GM23248 (cell line): ENCODE measurements around the gene ANKS1B. TPM values are rescaled to one million over a fixed set of nuclear protein-coding genes. Genes with fewer than 3 reads are reported as not detected.

ENCODE experiments used
- DNase-seq: peaks from one replicate; pipeline ENCODE4 v3.0.0-alpha.2; 2015
- H2AFZ ChIP-seq: fragments of 200-600 bp; sonication (generic); 2 replicates; pipeline ENCODE4 v1.6.1; 2016; ENCODE audit warnings: antibody characterized with exemption
- H3F3A ChIP-seq: fragments of 200-600 bp; sonication (generic); 2 replicates; pipeline ENCODE4 v1.6.1; 2016; ENCODE audit warnings: mild to moderate bottlenecking, antibody characterized with exemption, mixed run types; ENCODE audit not compliant: insufficient read depth
- H3K27ac ChIP-seq: fragments of 200-600 bp; sonication (generic); 2 replicates; pipeline ENCODE4 v1.5.1; 2016; ENCODE audit warnings: mild to moderate bottlenecking
- H3K27me3 ChIP-seq: fragments of 200-600 bp; sonication (generic); replicated peaks from 2 replicates; pipeline ENCODE4 v1.6.1; 2016; ENCODE audit warnings: mild to moderate bottlenecking; ENCODE audit not compliant: insufficient read depth
- H3K36me3 ChIP-seq: fragments of 200-600 bp; sonication (generic); 2 replicates; pipeline ENCODE4 v1.6.1; 2016; ENCODE audit warnings: low read depth, mild to moderate bottlenecking
- H3K4me1 ChIP-seq: fragments of 200-600 bp; sonication (generic); 2 replicates; pipeline ENCODE4 v1.6.1; 2016; ENCODE audit warnings: mild to moderate bottlenecking; ENCODE audit not compliant: insufficient read depth
- H3K4me2 ChIP-seq: fragments of 200-600 bp; sonication (generic); one replicate; pipeline ENCODE4 v1.6.1; 2016; ENCODE audit warnings: mild to moderate bottlenecking; ENCODE audit not compliant: unreplicated experiment
- H3K4me3 ChIP-seq: fragments of 200-600 bp; sonication (generic); 2 replicates; pipeline ENCODE4 v1.5.1; 2016; ENCODE audit warnings: mild to moderate bottlenecking
- H3K79me2 ChIP-seq: fragments of 200-600 bp; sonication (generic); 2 replicates; pipeline ENCODE4 v1.6.1; 2016; ENCODE audit warnings: mild to moderate bottlenecking; ENCODE audit not compliant: insufficient read depth
- H3K9ac ChIP-seq: fragments of 200-600 bp; sonication (generic); 2 replicates; pipeline ENCODE4 v1.6.1; 2016; ENCODE audit warnings: mild to moderate bottlenecking
- H3K9me2 ChIP-seq: fragments of 200-600 bp; sonication (generic); 2 replicates; pipeline ENCODE4 v1.6.1; 2016; ENCODE audit warnings: mixed run types, mild to moderate bottlenecking, moderate library complexity; ENCODE audit not compliant: insufficient read depth
- H3K9me3 ChIP-seq: fragments of 200-600 bp; sonication (generic); one replicate; pipeline ENCODE4 v1.6.1; 2017; ENCODE audit warnings: low read depth
- H4K20me1 ChIP-seq: fragments of 200-600 bp; sonication (generic); 2 replicates; pipeline ENCODE4 v1.6.0; 2016; ENCODE audit not compliant: insufficient read depth
- EZH2 ChIP-seq: fragments of 200-600 bp; sonication (generic); IDR thresholded peaks from 2 replicates; pipeline ENCODE4 v1.6.1; 2018; ENCODE audit warnings: antibody characterized with exemption, mild to moderate bottlenecking; ENCODE audit not compliant: insufficient read depth, poor library complexity, severe bottlenecking
- EZH2phosphoT487 ChIP-seq: fragments of 200-600 bp; sonication (generic); IDR thresholded peaks from 2 replicates; pipeline ENCODE4 v1.6.1; 2018; ENCODE audit warnings: antibody characterized with exemption, moderate library complexity, mild to moderate bottlenecking, low read depth; ENCODE audit not compliant: insufficient read depth
- WGBS, 2 experiments: methylation state at CpG; one replicate each; pipeline ENCODE4 v1.1.6; 2015 to 2017; ENCODE audit warnings: low lambda C conversion rate in 2 of 2, low coverage in 1 of 2; ENCODE audit errors: missing lambda C conversion rate in 2 of 2; 5-methylcytosine and 5-hydroxymethylcytosine counted together
- in situ Hi-C: fragments of 300-500 bp; cut with MboI; formaldehyde crosslinking; loops from 2 replicates; pipeline ENCODE4 v1.15.0; 2020
- polyA plus RNA-seq: library from polyadenylated mRNA; unstranded; fragments of >200 nt; fragmentation: Nextera tagmentation; extraction: Ambion mirVana; gene quantifications from 2 replicates; pipeline ENCODE4 v1.2.1, GENCODE V29; 2016
- total RNA-seq: library from RNA; depleted of rRNA; stranded (reverse); fragments of >200 nt; shearing (Covaris generic); gene quantifications from 2 replicates; pipeline ENCODE4 v1.2.3, GENCODE V29; 2014

ANKS1B gene
- total and polyA plus RNA-seq, 2 experiments from 2014 or later: not detected

GRCh38 chr12:99110868-99111267 lies 873.9 kb downstream of the ANKS1B start:
- Histone ChIP-seq H3K4me1 (no peaks in the 10 kb centered on the region), H3F3A (no peaks in the 10 kb centered on the region), H4K20me1 (no peaks in the 10 kb centered on the region), H3K9ac (no peak overlapping the region), H3K27ac (no peak overlapping the region), H3K9me3 (no peaks in the 10 kb centered on the region), H3K36me3 (no peaks in the 10 kb centered on the region), H3K27me3 (no peaks in the 10 kb centered on the region), H3K9me2 (no peaks in the 10 kb centered on the region), H3K79me2 (no peaks in the 10 kb centered on the region), H3K4me3 (no peak overlapping the region), H2AFZ (no peak overlapping the region), H3K4me2 (no peak overlapping the region)
- TF ChIP-seq EZH2: no peak
- TF ChIP-seq EZH2phosphoT487: no peak
- WGBS, 2 experiments: 22% methylated on average over 3 of the region's 3 CpGs
- in situ Hi-C loops: no loop called here
- DNase-seq: no peak

GRCh38 chr12:99110212-99110611 lies 874.5 kb downstream of the ANKS1B start:
- no peaks in the 10 kb centered on the region for H3K79me2 ChIP-seq
- no peaks in the 10 kb centered on the region for H3K36me3 ChIP-seq
- no peak overlapping the region for H3K4me3 ChIP-seq
- H3K9me3 ChIP-seq: no peaks in the 10 kb centered on the region
- no peak overlapping the region for H3K9ac ChIP-seq
- no peaks in the 10 kb centered on the region for H4K20me1 ChIP-seq
- H3K27me3 ChIP-seq: no peaks in the 10 kb centered on the region
- H3K27ac ChIP-seq: no peak overlapping the region
- H2AFZ ChIP-seq: no peak overlapping the region
- no peak overlapping the region for H3K4me2 ChIP-seq
- H3K9me2 ChIP-seq: no peaks in the 10 kb centered on the region
- TF ChIP-seq EZH2 (no peak), EZH2phosphoT487 (no peak)
- no peaks in the 10 kb centered on the region for H3K4me1 ChIP-seq
- WGBS, 2 experiments: 23 to 25% methylated on average over 2 of the region's 2 CpGs
- in situ Hi-C loops: no loop called here
- no peak for DNase-seq
- H3F3A ChIP-seq: no peaks in the 10 kb centered on the region

GRCh38 chr12:99108924-99109323 lies 875.8 kb downstream of the ANKS1B start:
- Histone ChIP-seq H3K36me3 (no peaks in the 10 kb centered on the region), H3K79me2 (no peaks in the 10 kb centered on the region), H3K9me2 (no peaks in the 10 kb centered on the region), H3F3A (no peaks in the 10 kb centered on the region), H3K4me3 (no peak overlapping the region), H3K9me3 (no peaks in the 10 kb centered on the region), H2AFZ (no peak overlapping the region), H3K27ac (no peak overlapping the region), H3K9ac (no peak overlapping the region), H3K27me3 (no peaks in the 10 kb centered on the region), H4K20me1 (no peaks in the 10 kb centered on the region), H3K4me2 (no peak overlapping the region), H3K4me1 (no peaks in the 10 kb centered on the region)
- no peak for TF ChIP-seq EZH2
- no peak for TF ChIP-seq EZH2phosphoT487
- in situ Hi-C loops: no loop called here
- WGBS, 2 experiments: 42 to 55% methylated on average over 2 of the region's 2 CpGs
- no peak for DNase-seq

GRCh38 chr12:99099786-99100185 lies 885.0 kb downstream of the ANKS1B start:
- no peak overlapping the region for H3K9ac ChIP-seq
- TF ChIP-seq EZH2phosphoT487 (no peak), EZH2 (no peak)
- no peak for DNase-seq
- no peaks in the 10 kb centered on the region for H4K20me1 ChIP-seq
- no peak overlapping the region for H3K27ac ChIP-seq
- H3K4me2 ChIP-seq: no peak overlapping the region
- H3K4me1 ChIP-seq: no peaks in the 10 kb centered on the region
- no peaks in the 10 kb centered on the region for H3K79me2 ChIP-seq
- H3K27me3 ChIP-seq: no peaks in the 10 kb centered on the region
- H3K9me2 ChIP-seq: no peaks in the 10 kb centered on the region
- H3K9me3 ChIP-seq: no peaks in the 10 kb centered on the region
- no peak overlapping the region for H3K4me3 ChIP-seq
- 15 to 31% methylated on average over 2 of the region's 2 CpGs for WGBS, 2 experiments
- no peaks in the 10 kb centered on the region for H3K36me3 ChIP-seq
- in situ Hi-C loops: no loop called here
- H3F3A ChIP-seq: no peaks in the 10 kb centered on the region
- no peak overlapping the region for H2AFZ ChIP-seq

GRCh38 chr12:99097171-99097570 lies 887.6 kb downstream of the ANKS1B start:
- TF ChIP-seq EZH2phosphoT487 (no peak), EZH2 (no peak)
- no peaks in the 10 kb centered on the region for H3K79me2 ChIP-seq
- H3K36me3 ChIP-seq: no peaks in the 10 kb centered on the region
- no peaks in the 10 kb centered on the region for H3K27me3 ChIP-seq
- in situ Hi-C loops: no loop called here
- DNase-seq: no peak
- no peaks in the 10 kb centered on the region for H3K9me3 ChIP-seq
- no peaks in the 10 kb centered on the region for H3F3A ChIP-seq
- H3K9me2 ChIP-seq: no peaks in the 10 kb centered on the region
- H3K4me1 ChIP-seq: no peaks in the 10 kb centered on the region
- no peak overlapping the region for H3K27ac ChIP-seq
- no peaks in the 10 kb centered on the region for H4K20me1 ChIP-seq
- no peak overlapping the region for H3K4me3 ChIP-seq
- no peak overlapping the region for H2AFZ ChIP-seq
- 54 to 59% methylated on average over 2 of the region's 2 CpGs for WGBS, 2 experiments
- H3K4me2 ChIP-seq: no peak overlapping the region
- no peak overlapping the region for H3K9ac ChIP-seq
